HG03558 (cell line): Measurements from ENCODE around the gene PHRF1.
"Not testable (repeated sequence)": the region's sequence is repeated elsewhere in the genome, so short reads cannot be mapped to it uniquely, and the experiment has no call there.

Experiments
- ATAC-seq: cut with Tn5 transposase; IDR thresholded peaks from one replicate; pipeline ENCODE4 v1.9.1; 2021; ENCODE audit warnings: moderate number of reproducible peaks; ENCODE audit not compliant: unreplicated experiment; ENCODE audit errors: extremely low read depth

Gene PHRF1

DNA sequence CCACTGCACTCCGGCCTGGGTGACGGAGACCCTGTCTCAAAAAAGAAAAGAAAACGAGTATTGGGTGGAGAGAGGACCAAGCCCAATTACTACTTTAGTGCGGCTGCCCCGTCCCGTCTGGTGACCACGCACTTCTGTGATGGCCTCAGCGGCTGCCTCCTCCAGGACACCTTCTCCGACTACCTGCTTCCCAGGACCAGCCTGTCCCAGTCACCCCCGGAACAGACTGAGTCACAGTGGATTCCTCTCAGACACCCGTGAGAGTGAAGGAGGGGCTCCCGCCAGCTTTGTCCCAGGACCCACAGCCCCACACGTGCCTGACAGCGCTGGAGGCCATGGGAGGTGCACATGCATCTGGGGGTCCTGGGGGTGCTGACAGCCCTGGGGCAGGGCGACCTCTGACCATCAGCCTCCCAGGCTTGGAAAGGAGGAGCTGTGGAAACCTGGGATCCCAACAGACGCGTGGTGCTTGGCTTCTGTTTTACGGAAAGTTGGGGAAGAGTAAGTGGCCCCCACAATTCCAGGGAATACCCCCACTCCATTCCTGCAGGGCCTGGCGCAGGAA, 65.6 kb downstream of the PHRF1 start:
- no peak for ATAC-seq

DNA sequence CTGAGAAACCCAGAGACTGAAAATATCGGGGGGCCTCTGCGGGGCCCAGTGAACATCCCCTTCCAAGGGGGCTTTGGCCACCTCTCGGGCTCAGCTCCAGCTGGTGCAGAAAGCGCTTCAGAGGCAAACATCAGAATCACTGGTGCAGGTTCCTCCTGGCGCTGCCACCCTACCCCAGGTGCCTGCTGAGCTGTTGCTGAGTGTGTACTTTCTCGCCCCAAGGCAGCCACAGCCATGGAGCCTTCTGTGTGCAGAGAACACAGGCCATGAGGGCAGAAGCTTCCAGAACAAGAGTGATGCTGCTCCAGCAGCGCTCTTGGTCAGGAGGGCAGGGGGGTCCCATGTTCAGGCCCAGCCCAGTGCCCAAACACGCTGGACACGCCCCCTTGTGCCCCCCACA, 67.1 kb downstream of the PHRF1 start:
- no peak for ATAC-seq

DNA sequence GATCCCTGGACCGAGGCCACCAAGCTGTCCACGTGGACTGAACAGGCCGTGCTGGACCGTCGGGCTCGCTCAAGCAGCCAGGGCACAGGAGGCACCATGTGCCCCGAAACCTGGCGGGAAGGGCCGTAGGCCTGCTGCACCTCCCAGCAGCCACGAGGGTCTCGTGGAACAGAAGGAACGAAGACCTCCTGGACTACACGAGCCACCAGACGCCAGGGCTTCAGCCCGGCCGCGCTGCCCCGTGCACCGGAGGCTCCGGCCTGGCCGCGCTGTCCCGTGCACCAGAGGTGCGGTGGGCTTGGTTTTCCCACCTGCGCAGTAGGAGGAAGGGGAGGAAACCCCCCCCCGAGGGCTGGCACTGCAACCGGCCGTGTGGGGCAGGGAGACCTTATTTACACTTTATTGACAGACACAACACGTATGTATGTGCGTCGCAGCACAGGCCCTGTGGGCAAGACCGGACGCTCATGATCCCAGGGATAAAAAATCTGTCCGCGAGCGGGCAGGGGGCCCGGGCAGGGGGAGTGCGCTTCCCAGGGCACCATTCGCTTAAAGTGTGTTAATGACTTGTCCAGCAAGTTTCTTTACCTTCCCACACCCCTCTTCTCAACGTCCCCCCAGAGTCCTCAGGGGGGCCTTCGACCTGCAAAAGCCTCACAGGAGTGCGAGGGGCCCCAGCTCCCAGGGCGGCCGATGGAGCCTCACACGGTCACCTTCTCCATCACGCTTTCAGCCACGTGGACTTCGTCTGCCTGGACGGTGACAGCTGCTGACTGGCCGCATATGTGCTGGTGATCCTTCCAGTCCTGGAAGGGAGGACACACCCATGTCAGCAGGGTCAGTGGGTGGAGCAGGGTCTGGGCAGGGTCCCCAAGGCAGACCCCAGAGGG, 67.8 kb downstream of the PHRF1 start:
- ATAC-seq: no peak

DNA sequence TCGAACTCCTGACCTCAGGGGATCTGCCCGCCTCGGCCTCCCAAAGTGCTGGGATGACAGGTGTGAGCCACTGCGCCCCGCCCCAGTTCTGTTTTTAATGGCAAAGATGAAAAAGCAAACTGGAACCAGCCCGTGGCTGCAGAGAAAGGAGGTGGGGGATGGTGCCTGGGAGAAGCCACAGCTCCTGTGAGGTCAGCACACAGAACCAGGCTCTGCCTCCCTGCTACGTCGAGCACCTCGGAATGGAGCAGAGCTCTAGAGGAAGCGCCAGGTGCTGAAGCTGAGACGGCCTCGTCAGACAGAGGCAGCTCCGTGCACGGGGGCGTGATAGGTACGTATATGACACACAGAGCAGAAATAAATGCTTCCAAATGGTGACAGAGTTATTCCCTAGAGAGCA, 69.3 kb downstream of the PHRF1 start:
- ATAC-seq: no peak

DNA sequence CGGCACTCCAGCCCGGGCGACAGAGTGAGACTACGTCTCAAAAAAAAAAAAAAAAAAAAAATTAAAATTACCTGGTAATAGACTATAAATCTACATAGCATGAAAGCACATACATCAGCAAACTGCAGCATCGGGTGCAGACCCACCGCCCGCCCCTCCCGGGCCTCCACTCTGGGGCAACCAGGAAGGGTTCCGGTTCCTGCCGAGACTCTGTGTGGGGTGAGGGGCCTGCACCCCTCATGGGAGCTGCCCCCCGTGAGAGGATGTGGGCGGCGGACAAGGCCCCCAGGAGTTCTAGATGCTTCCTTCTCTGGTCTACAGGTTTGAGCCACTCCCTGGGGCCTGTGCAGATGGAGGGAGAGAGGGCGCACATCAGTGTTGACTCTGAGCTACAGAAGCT, 69.9 kb downstream of the PHRF1 start:
- no peak for ATAC-seq

DNA sequence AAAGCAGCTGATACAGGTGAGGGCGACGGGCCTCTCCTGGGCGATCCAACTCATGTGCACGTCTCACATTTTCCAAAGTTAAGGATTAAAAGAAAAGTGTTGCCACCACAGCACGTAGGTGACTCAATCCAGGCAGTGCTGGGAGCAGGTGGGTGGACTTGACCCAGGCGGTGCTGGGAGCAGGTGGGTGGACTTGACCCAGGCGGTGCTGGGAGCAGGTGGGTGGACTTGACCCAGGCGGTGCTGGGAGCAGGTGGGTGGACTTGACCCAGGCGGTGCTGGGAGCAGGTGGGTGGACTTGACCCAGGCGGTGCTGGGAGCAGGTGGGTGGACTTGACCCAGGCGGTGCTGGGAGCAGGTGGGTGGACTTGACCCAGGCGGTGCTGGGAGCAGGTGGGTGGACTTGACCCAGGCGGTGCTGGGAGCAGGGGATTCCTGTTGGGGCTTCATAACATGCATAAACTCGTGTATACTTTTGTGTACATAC, 71.4 kb downstream of the PHRF1 start:
- ATAC-seq: not testable (repeated sequence)

DNA sequence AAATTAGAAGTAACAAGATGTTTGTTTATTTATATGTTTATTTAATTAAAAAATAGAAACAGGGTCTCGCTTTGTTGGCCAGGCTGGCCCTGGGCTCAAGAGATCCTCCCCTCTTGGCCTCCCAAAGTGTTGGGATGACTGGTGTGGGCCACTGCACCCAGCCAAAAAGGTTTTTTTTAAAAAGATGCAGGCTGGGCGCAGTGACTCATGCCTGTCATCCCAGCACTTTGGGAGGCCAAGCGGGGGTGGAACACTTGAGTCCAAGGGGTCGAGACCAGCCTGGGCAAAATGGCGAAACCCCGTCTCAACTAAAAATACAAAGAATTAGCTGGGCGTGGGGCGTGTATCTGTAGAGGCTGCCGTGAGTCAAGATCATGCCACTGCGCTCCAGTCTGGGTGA, 74.2 kb downstream of the PHRF1 start:
- no peak for ATAC-seq

DNA sequence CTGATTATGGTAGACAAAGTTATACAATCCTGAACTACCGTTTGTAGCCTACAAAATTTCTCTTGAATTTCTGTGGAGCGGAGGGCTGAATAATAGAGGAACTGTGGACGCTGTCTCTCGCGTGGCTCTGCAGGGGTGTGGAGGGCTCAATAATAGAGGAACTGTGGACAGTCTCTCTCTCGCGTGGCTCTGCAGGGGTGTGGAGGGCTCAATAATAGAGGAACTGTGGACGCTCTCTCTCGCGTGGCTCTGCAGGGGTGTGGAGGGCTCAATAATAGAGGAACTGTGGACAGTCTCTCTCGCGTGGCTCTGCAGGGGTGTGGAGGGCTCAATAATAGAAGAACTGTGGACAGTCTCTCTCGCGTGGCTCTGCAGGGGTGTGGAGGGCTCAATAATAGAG, 76.9 kb downstream of the PHRF1 start:
- ATAC-seq: not testable (repeated sequence)

DNA sequence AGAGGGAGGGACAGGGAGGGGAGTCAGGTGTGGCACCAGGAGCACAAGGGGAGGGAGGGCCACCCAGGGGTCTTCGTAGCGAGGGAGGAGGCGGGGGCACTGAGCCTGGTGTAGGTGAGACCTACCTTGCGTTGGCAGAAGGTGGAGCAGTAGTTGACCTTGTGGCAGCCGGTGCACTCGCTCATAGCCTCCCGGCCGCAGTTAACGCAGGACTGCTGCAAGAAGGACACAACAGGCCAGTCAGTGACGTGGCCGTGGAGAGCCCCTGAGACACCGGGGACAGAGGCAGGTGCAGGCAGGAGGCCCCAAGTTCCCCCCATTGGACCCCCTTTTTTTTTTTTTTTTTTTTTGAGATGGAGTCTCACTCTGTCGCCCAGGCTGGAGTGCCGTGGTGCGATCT, 77.6 kb downstream of the PHRF1 start:
- ATAC-seq: no peak

DNA sequence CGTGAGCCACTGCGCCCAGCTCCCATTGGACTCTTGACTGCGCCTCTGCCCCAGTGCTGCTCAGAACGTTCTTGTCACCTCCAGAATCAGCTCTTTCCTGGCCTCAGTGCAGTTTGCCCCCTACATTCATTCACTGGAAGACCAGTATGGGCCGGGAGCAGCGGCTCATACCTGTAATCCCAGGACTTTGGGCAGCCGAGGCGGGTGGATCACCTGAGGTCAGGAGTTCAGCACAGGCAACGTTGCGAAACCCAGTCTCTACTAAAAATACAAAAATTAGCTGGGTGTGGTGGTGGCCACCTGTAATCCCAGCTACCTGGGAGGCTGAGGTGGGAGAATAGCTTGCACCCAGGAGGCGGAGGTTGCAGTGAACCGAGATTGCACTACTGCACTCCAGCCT, 78.2 kb downstream of the PHRF1 start:
- ATAC-seq: not testable (repeated sequence)

DNA sequence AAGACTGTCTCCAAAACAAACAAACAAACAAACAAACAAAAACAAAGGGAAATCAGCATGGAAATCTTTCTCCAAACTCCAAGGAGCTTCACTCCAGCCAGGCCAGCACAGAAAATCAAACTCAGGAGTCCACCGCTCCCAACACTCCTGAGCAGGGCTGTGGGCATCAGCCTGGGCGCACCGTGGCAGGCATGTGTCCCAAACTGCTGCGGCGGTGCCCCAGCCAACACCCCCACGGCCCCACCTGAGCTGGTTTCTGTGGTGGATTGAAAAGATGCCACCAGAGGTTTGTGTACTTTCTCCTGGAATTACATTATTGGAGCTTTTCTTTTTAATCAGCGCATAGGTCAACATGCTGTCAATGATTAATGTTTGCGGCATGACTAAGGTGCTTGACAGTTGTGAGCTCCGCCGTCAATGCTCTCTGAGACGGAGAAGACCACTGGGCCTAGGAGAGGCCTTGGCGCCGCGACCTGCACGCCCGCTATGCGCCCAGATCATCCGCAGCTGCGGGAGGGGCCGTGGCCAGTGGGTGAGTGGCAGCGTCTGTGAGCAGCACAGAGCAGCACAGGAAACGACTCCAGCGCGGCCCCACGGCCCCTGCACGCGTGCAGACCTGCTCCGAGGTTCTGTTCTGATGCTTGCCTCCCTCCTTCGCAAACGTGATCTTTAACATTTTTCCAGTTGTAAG, 78.9 kb downstream of the PHRF1 start:
- no peak for ATAC-seq

DNA sequence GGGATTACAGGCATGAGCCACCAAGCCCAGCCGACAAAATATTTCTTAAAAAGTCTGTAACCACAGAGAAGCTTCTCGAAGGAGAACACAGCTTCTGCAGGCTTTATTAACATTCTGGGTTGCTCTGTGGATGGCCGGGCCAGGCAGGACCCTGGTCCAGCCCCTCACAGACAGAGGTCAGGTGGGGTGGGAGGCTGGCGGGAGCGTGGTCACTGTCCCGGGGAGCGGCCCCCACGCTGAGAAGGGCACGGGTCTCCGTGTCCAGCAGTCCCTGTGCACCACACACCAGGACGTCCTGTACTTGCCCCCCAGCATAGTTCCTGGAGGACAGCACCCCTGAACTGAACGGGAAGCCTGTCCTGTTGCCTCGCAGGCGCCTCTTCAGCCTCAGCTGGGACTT, 80.2 kb downstream of the PHRF1 start:
- no peak for ATAC-seq

DNA sequence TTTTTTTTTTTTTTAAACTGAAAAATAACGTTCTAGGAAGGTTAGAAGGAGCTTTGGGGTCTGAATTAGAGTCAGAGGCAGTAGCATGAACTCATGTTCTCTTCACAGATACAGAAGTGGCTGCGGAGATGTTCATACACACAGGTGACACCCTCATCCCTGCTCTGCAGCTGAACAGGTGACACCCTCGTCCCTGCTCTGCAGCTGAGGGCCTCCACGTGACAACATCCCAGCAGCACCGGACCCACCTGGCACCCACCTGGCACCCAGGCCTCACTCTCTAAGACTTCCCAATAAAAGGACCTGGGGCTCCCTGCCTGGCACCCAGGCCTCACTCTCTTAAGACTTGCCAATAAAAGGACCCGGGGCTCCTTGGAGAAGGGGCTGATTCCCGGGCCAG, 80.6 kb downstream of the PHRF1 start:
- ATAC-seq: no peak

DNA sequence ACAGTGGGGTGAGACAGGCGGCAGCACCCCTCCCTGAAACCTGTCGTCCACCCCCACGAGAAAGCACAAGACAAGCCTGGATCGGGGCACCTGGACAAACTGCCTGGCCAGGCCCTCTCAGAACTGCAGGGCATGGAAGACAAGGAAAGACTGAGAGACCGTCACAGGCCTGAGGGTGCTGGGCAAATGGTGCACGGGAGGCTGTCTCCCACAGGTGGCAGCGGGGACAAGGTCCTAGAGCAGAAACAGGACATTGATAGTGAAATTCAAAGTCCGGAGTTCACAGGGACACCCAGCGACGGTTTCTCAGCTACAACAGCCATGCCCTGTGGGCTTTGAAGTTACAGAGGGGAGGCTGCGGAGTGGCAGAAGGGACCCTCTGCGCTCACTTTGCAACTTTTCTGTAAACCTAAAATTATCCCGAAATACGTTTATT, 81.4 kb downstream of the PHRF1 start:
- ATAC-seq: no peak

DNA sequence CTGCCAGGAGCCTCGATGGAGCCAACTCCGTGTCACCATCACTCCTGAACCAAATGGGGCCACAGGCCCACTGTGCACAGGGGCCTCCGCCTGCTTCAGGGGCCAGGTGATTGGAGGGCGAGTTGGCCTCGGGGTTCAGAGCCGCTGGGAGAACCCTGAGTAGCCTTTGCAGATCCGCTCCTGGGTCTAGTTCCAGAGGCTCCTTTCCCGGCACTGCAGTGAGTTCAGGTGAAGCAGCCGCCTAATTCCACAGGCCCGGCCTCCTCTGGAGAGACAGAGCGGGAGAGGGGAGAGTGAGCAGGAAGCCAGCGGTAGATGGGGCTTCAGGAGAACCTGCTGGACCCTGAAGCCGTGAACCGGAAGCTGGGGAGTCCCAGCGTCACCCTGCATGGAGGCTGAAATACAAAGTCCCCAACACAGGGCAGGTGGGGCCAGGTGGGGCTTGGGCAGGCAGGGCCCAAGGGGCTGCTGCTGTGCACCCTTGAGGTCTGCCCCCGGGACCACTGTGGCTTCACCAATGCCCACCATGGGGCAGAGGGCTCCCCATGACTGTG, 83.3 kb downstream of the PHRF1 start:
- no peak for ATAC-seq

DNA sequence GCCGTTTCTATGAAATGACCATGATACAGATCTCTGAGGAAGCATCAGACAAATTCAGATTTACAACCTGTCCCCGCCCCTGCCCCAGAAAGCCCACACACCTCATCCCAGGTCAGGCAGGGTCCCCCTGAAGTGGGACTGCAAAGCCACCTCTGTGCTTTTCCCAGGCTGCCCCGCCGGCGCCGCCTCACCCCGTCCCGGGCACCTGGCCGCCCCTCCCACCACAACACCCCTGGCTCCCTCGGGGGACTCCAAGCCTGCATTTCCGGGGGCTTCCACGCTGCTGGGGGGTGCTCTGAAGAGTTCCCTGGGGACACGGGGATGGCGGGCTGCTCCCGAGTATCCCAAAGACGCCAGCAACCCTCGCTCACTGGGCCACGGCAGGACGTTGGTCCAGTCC, 84.0 kb downstream of the PHRF1 start:
- ATAC-seq: no peak

DNA sequence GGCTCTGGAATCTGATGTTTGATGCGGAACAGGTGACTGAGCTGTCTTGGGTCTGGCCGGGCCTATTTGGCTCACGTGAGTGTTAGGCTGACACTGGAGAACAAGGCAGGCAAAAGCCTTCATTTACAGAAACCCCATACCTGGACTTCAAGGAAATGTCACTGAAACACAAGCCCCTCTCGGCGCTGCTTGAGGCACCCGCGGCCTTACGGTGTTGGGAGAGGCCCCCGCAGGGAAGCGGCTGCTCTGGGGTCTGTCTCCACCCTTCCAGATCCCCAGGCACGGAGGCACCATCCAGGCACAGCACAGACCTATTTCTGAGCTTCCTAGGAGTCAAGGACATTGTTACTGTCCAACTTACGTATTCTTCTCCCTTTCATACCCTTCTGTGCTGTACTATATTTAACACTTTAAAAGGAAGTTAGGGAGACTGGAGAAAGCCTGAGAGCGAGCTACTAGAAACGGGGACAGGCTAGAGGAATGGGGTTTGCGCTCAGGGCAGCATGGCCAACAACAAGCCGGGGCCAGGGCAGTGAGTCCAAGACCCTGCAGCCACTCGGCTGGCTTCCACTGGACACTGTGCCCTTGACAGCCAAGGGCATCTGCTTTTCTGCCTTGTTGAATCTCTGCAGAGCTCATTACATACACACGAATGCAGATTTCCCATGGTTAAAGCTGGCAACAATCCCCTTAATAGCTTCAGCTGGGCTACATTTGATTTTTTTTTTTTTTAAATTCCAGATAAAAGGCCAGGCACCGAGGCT, 84.6 kb downstream of the PHRF1 start:
- no peak for ATAC-seq
